Suprapubic skin (tissue), 4 donors: ENCODE results near the gene RASIP1.

ENCODE experiments used
- EP300 ChIP-seq: sonication (generic); formaldehyde crosslinking; IDR thresholded peaks from one replicate; pipeline ENCODE4 v1.6.1; 2017; ENCODE audit warnings: antibody characterized with exemption
- POLR2A ChIP-seq, 2 donors: fragments of 450-650 bp; IDR thresholded peaks; one replicate each; pipeline ENCODE4 v1.6.1; 2017; ENCODE audit warnings: antibody characterized with exemption in 2 of 2, mild to moderate bottlenecking in 2 of 2, moderate library complexity in 2 of 2
- POLR2AphosphoS5 ChIP-seq, 3 donors: sonication (generic); formaldehyde crosslinking; IDR thresholded peaks; one replicate each; pipeline ENCODE4 v1.6.1; 2017; ENCODE audit warnings: antibody characterized with exemption in 3 of 3
- TF ChIP-seq, protein P1 (sequence below), 2 donors: fragments of 200-600 bp in 1 of 2; fragments of 450-650 bp in 1 of 2; sonication (generic) in 1 of 2; IDR thresholded peaks; one replicate each; pipeline ENCODE4 v1.5.1; 2016 to 2019; ENCODE audit warnings: antibody characterized with exemption in 2 of 2, mild to moderate bottlenecking in 1 of 2, moderate library complexity in 1 of 2

- TF ChIP-seq, protein P1, sequence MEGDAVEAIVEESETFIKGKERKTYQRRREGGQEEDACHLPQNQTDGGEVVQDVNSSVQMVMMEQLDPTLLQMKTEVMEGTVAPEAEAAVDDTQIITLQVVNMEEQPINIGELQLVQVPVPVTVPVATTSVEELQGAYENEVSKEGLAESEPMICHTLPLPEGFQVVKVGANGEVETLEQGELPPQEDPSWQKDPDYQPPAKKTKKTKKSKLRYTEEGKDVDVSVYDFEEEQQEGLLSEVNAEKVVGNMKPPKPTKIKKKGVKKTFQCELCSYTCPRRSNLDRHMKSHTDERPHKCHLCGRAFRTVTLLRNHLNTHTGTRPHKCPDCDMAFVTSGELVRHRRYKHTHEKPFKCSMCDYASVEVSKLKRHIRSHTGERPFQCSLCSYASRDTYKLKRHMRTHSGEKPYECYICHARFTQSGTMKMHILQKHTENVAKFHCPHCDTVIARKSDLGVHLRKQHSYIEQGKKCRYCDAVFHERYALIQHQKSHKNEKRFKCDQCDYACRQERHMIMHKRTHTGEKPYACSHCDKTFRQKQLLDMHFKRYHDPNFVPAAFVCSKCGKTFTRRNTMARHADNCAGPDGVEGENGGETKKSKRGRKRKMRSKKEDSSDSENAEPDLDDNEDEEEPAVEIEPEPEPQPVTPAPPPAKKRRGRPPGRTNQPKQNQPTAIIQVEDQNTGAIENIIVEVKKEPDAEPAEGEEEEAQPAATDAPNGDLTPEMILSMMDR (IDR thresholded peaks at IDR 0.05), result no peak
- TF ChIP-seq POLR2A (IDR thresholded peaks at IDR 0.05), result no peak
- TF ChIP-seq EP300, result no peak
- TF ChIP-seq POLR2AphosphoS5 (IDR thresholded peaks at IDR 0.05), result no peak
These were observed 51.0 kb downstream of the RASIP1 start for GRCh38 chr19:48689449-48689848.
